ENCODE results near the gene PTGR1. TPM values are rescaled to one million over a fixed set of nuclear protein-coding genes. Genes with fewer than 3 reads are reported as not detected.

PTGR1 gene
- total RNA-seq, 5 donors from 2014 or later (not counting 1 experiment from before 2014, with no cell fraction given) = 0.30 to 1.9 (median 0.38) TPM; not detected in 2

DNA sequence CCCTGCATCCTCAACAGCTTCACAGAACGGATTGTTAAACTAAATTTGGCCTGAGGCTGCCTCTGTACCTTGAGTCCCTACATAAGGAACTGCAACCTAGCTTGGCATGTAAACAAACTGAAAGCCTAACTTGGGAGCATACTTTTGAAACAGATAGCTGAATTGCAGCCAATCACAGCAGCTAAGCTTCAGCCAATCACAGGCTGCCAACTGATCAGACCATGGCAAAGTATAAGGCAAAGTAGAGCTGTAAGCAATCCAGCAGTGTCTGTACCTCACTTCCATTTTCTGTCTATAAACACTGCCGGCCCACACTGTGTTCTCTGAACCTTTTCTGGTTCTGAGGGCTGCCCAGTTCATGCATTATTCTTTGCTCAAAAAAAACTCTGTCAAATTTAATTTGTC lies 83.4 kb downstream of the PTGR1 start:
- peaks cover 5% of the 10 kb centered on the region for H3K36me3 Mint-ChIP-seq
- H3K9me3 Mint-ChIP-seq = peaks cover 0 to 9% (median 9%) of the 10 kb centered on the region in 3 donors
- Histone ChIP-seq H3K9me3 (no peaks in the 10 kb centered on the region), H3K27ac (ENCODE audit: low read length) (no peak overlapping the region), H3K4me3 (ENCODE audit: control insufficient read depth in 1 of 2, extremely low read depth in 1 of 2, low read length in 1 of 2) (no peak overlapping the region), H3K27me3 (replicated peaks in 1 of 2; ENCODE audit: control insufficient read depth in 2 of 2, extremely low read depth in 1 of 2, insufficient read depth in 2 of 2, low read length in 1 of 2) (peaks cover 0 to 2% of the 10 kb centered on the region in 2 experiments), H3K36me3 (ENCODE audit: control insufficient read depth in 2 of 2, extremely low read depth in 1 of 2, insufficient read depth in 1 of 2, low read length in 1 of 2) (no peaks in the 10 kb centered on the region), H3K4me1 (ENCODE audit: control insufficient read depth in 1 of 2, extremely low read depth in 1 of 2, insufficient read depth in 2 of 2, low read length in 2 of 2) (no peaks in the 10 kb centered on the region)
- no peak overlapping the region for H3K4me3 Mint-ChIP-seq
- H3K4me1 Mint-ChIP-seq = no peaks in the 10 kb centered on the region
- DNase-seq (no peak), ATAC-seq (replicated peaks in 1 of 4) (no peak)
- no peak overlapping the region for H3K27ac Mint-ChIP-seq
- CTCF ChIA-PET = interaction anchor here in 1 of 2 donors (0.5 kb wide), 1 partner anchor 177 kb away, joined by 4 read pairs; no protein-coding TSS in a partner anchor
- peaks cover 3% of the 10 kb centered on the region in 2 donors for H3K27me3 Mint-ChIP-seq
- POLR2A ChIA-PET = interaction anchor here in 1 of 2 donors (0.6 kb wide), 1 partner anchor 1705 kb away, joined by 6 read pairs; the partner anchor contains the start of genes FKBP15 and SLC31A1
- WGBS (ENCODE audit: insufficient coverage) = 83% methylated on average over 2 of the region's 2 CpGs

DNA sequence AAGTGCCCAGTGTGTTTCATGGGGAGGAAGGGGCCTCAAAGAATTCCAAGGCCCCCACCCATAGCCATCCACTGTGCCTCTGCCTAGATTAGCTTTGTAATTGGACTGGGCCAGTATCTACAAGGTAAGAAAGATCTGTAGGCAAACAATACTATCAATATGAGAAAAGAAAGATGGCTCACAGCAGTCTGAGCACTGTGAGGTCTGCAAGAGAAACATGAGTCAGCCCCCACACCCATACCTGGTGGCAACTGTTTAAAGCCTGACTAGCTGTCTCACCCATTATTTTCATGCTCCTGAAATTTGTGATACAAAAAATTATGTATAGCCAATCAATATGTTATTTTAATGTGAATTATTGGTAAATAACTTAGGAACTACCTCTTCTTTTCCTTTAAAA lies 84.5 kb downstream of the PTGR1 start:
- Mint-ChIP-seq H3K9me3 (peaks cover 0 to 15% (median 14%) of the 10 kb centered on the region in 3 donors), H3K4me3 (no peak overlapping the region), H3K27ac (no peak overlapping the region), H3K27me3 (peaks cover 4 to 8% of the 10 kb centered on the region in 2 donors), H3K36me3 (peaks cover 5% of the 10 kb centered on the region), H3K4me1 (no peaks in the 10 kb centered on the region)
- Histone ChIP-seq H3K9me3 (no peaks in the 10 kb centered on the region), H3K27ac (ENCODE audit: low read length) (no peak overlapping the region), H3K36me3 (ENCODE audit: control insufficient read depth in 2 of 2, extremely low read depth in 1 of 2, insufficient read depth in 1 of 2, low read length in 1 of 2) (no peaks in the 10 kb centered on the region), H3K4me3 (ENCODE audit: control insufficient read depth in 1 of 2, extremely low read depth in 1 of 2, low read length in 1 of 2) (no peak overlapping the region), H3K4me1 (ENCODE audit: control insufficient read depth in 1 of 2, extremely low read depth in 1 of 2, insufficient read depth in 2 of 2, low read length in 2 of 2) (no peaks in the 10 kb centered on the region), H3K27me3 (replicated peaks in 1 of 2; ENCODE audit: control insufficient read depth in 2 of 2, extremely low read depth in 1 of 2, insufficient read depth in 2 of 2, low read length in 1 of 2) (peaks cover 0 to 2% of the 10 kb centered on the region in 2 experiments)
- no peak for ATAC-seq (replicated peaks in 1 of 4)
- POLR2A ChIA-PET = no interaction called here
- DNase-seq = no peak
- CTCF ChIA-PET = no interaction called here

Other genes starting within 250 kb of the PTGR1 start
- gene ECPAS, start 115.3 kb downstream of the PTGR1 start, total RNA-seq = 10 to 100 TPM; 50.5 to 67.1 (median 63.1) TPM
- 10 to 100 TPM; 13.5 to 21.5 (median 16.5) TPM for gene ZNF483, start 74.5 kb downstream of the PTGR1 start, total RNA-seq
- 1 to 10 TPM; 2.8 to 5.1 (median 3.6) TPM for gene DNAJC25, start 31.7 kb upstream of the PTGR1 start, total RNA-seq
- 10 to 100 TPM in 2 of 5 donors, 1 to 10 TPM in 3; 6.1 to 11.7 (median 7.7) TPM for gene GNG10, start 62.0 kb upstream of the PTGR1 start, total RNA-seq
- gene SHOC1, start 195.3 kb upstream of the PTGR1 start, total RNA-seq = not detected